Measurements from ENCODE around the gene RNF148. TPM values are rescaled to one million over a fixed set of nuclear protein-coding genes. Genes with fewer than 3 reads are reported as not detected.

RNF148 gene
- total RNA-seq, 6 experiments from 2014 or later, result 0.25 to 0.68 (median 0.33) TPM

- TF ChIP-seq POLR2A (IDR thresholded peaks at IDR 0.05), result no peak
- no peak for TF ChIP-seq CTCF (IDR thresholded peaks at IDR 0.05)
- Histone ChIP-seq H3K36me3 (no peaks in the 10 kb centered on the region), H3K4me1 (no peaks in the 10 kb centered on the region), H3K9me3 (no peaks in the 10 kb centered on the region), H3K27me3 (no peaks in the 10 kb centered on the region), H3K27ac (no peak overlapping the region), H3K4me3 (no peak overlapping the region)
- intact Hi-C loops (cut with DNase I), result no loop called here
- WGBS (ENCODE audit: insufficient coverage, low coverage, low lambda C conversion rate, missing lambda C conversion rate), result 74% methylated on average over 3 of the region's 4 CpGs
- DNase-seq (no peak), ATAC-seq (no peak)
Measured at GRCh38 chr7:122724366-122724765, 21.6 kb upstream of the RNF148 start.

- DNase-seq, result no peak
- H3K27ac ChIP-seq, result no peak overlapping the region
- no peak for ATAC-seq
- no peaks in the 10 kb centered on the region for H3K4me1 ChIP-seq
- no peak overlapping the region for H3K4me3 ChIP-seq
- WGBS (ENCODE audit: insufficient coverage, low coverage, low lambda C conversion rate, missing lambda C conversion rate), result 77% methylated on average over 4 of the region's 4 CpGs
- no peaks in the 10 kb centered on the region for H3K9me3 ChIP-seq
- H3K36me3 ChIP-seq, result no peaks in the 10 kb centered on the region
- TF ChIP-seq POLR2A (IDR thresholded peaks at IDR 0.05), result no peak
- no peak for TF ChIP-seq CTCF (IDR thresholded peaks at IDR 0.05)
- H3K27me3 ChIP-seq, result no peaks in the 10 kb centered on the region
- intact Hi-C loops (cut with DNase I), result no loop called here
Measured at GRCh38 chr7:122719010-122719578, 16.4 kb upstream of the RNF148 start.

GRCh38 chr7:122717356-122718089, 14.8 kb upstream of the RNF148 start:
- WGBS (ENCODE audit: insufficient coverage, low coverage, low lambda C conversion rate, missing lambda C conversion rate), result 90% methylated on average over 6 of the region's 6 CpGs
- Histone ChIP-seq H3K9me3 (no peaks in the 10 kb centered on the region), H3K4me3 (no peak overlapping the region), H3K27me3 (no peaks in the 10 kb centered on the region), H3K36me3 (no peaks in the 10 kb centered on the region), H3K27ac (no peak overlapping the region), H3K4me1 (no peaks in the 10 kb centered on the region)
- TF ChIP-seq POLR2A (IDR thresholded peaks at IDR 0.05) (no peak), CTCF (IDR thresholded peaks at IDR 0.05) (no peak)
- ATAC-seq, result no peak
- no peak for DNase-seq
- intact Hi-C loops (cut with DNase I), result no loop called here

- TF ChIP-seq CTCF (IDR thresholded peaks at IDR 0.05) (no peak), POLR2A (IDR thresholded peaks at IDR 0.05) (no peak)
- no peak for ATAC-seq
- WGBS (ENCODE audit: insufficient coverage, low coverage, low lambda C conversion rate, missing lambda C conversion rate), result 83% methylated on average over 3 of the region's 3 CpGs
Measured at GRCh38 chr7:122715183-122715582, 12.5 kb upstream of the RNF148 start.

More at GRCh38 chr7:122715183-122715582, 12.5 kb upstream of the RNF148 start:
- Histone ChIP-seq H3K9me3 (no peaks in the 10 kb centered on the region), H3K4me3 (no peak overlapping the region), H3K4me1 (no peaks in the 10 kb centered on the region), H3K27ac (no peak overlapping the region), H3K36me3 (no peaks in the 10 kb centered on the region), H3K27me3 (no peaks in the 10 kb centered on the region)
- intact Hi-C loops (cut with DNase I), result no loop called here
- no peak for DNase-seq

Measured in right lobe of liver (tissue), 6 donors.